AG09319 (cell line): ENCODE data around the gene ASTL.

Source experiments
- DNase-seq: peaks from one replicate; pipeline ENCODE4 v3.0.0-alpha.2; 2010; ENCODE audit warnings: low read depth; ENCODE audit errors: extremely low read depth
- TF ChIP-seq, protein P1 (sequence below): IDR thresholded peaks from 2 replicates; pipeline ENCODE4 v1.5.1; 2011; ENCODE audit warnings: low read depth, mild to moderate bottlenecking, inconsistent platforms, low read length, moderate library complexity

ASTL gene

DNA sequence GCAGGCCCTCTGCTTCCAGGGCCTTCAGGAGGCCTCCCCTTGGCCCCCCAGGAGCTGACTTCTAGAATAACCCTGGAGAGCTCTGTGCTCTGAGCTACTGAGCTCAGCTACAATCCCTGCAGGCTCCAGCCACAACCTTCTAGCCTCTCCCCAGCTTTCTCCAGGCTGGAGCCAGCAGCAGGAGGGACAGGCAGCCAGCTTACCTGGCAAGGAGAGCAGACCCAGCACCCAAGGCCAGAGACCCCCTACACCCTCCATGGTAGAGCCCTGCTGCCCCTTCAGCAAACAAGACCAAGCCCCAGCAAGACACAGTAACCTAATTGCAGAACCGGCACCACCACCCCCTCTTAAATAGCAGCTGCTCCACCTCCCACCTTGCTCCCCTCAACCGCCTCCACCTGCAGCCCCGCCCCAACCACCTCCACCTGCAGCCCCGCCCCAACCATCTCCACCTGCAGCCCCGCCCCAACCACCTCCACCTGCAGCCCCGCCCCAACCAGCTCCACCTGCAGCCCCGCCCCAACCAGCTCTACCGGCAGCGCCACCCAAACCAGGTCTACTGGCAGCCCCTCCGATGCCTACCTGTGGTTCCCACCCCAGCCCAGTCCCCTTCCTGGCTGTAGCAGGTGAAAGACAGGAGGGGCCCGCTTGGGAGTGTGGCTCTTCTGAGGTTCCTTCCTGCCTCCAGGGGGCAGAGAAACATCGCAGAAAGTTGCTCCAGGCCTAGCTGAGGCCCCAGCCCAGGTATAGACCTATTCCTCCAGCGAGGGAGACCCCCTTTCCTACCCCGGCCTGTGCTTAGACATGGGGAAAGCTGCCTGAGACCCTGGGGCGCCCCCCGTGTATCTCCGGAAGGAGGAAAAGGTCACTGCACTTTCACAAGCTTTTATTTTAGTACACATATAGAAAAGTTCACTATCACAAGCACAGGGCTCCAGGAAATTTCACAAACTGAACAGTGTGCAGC, at the start of gene ASTL:
Gene ASTL, minus strand, starts transcription at position 324 of the 967 bp plus-strand sequence. Its CDS starts 66 bp downstream, at position 258.
- DNase-seq, result no peak
- TF ChIP-seq, protein P1, sequence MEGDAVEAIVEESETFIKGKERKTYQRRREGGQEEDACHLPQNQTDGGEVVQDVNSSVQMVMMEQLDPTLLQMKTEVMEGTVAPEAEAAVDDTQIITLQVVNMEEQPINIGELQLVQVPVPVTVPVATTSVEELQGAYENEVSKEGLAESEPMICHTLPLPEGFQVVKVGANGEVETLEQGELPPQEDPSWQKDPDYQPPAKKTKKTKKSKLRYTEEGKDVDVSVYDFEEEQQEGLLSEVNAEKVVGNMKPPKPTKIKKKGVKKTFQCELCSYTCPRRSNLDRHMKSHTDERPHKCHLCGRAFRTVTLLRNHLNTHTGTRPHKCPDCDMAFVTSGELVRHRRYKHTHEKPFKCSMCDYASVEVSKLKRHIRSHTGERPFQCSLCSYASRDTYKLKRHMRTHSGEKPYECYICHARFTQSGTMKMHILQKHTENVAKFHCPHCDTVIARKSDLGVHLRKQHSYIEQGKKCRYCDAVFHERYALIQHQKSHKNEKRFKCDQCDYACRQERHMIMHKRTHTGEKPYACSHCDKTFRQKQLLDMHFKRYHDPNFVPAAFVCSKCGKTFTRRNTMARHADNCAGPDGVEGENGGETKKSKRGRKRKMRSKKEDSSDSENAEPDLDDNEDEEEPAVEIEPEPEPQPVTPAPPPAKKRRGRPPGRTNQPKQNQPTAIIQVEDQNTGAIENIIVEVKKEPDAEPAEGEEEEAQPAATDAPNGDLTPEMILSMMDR, result peak; percentile 55

DNA sequence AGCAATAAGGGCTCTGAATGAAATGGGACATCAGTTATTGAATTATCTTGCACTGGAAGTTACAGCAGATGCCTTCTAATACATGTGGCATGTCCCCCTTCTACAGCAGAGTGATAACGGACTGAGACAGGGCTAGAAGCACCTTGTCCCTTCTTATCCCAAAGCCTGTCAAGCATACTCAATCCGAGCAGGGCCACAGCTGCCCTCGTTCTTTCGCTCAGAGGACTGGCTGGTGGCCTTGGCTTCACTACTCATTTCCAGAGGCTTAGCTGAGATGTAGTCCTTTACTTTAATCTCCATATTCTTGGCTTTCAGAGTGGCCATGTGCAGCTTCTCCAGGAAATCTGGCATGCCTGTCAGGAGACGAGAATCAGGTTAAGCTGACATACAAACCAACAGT, 48.3 kb upstream of the ASTL start:
- no peak for DNase-seq
- TF ChIP-seq, protein P1, result no peak

DNA sequence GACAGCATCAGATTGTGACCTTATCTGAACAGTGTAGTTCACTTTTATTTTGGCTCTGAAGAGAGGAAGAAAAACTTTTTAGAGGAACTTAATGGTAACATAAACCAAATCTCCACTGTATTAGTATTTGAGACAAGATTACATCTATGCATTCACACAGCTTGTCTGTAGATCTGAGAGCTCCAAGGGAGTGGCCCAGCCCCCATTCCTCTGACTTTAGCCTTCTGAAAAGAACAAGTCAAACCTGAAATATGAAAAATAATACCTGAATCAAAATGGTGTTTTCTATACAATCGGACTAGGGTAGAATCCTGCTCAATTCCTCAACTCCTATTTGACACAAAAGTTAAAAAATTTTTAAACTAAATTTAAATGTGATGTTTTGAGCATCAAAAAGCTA, 47.2 kb upstream of the ASTL start:
- no peak for DNase-seq

DNA sequence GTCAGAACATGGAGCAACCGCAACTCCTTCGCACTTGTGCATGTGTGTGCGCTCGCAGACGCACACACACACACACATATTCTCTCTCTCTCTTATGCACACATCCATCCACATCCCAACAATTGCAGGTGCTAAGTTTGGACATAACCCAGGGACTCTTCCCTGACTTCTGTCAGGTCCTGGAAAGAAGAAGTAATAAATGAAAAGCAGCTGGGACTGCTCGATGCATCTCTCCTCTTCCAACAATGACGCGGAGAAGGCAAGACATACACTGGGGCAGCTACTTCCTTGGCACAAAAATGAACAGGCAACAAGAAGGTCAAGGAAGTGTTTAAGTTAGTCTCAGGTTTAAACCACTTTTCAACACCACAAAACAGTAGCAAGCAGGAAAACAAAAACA, 46.7 kb upstream of the ASTL start:
- no peak for DNase-seq
- TF ChIP-seq, protein P1, result no peak

More for the DNA sequence above, 47.2 kb upstream of the ASTL start:
- TF ChIP-seq, protein P1, result no peak

DNA sequence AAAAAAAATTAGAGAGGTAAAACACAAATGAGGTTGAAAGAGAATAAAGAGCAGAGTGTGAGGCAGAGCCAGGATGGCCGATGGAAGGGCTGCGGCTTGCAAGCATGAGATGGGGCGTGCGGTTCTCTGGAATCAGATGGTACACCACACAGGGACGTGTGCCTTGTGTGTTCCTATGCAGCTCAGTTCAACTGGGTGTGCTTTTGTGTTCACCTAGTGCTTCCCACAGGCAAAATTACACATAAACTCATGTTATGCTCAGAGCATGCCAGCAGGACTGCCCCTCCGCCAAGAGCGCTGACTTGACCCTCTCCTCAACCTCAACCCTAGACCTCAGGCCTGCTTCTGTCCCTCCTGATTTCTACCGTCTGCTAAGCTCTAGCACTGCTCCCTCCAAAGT, 45.9 kb upstream of the ASTL start:
- TF ChIP-seq, protein P1, result no peak
- no peak for DNase-seq

DNA sequence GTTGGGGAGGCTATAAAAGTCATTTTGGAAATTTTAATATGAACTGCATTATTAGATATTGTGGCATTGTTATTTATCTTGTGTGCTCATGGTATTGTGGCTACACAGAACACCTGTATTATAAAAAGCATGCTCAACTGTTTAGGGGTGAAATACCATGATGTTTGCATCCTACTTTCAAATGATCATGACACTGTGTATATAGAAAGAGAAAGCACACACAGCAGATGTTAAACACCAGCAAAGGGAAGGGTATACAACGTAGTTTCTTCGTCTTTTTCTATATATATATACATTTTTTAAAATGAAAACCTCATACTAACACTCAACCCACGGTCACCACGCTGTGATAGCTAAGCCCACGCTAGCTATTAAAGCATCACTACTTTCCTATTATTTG, 43.2 kb upstream of the ASTL start:
- TF ChIP-seq, protein P1, result no peak
- no peak for DNase-seq

DNA sequence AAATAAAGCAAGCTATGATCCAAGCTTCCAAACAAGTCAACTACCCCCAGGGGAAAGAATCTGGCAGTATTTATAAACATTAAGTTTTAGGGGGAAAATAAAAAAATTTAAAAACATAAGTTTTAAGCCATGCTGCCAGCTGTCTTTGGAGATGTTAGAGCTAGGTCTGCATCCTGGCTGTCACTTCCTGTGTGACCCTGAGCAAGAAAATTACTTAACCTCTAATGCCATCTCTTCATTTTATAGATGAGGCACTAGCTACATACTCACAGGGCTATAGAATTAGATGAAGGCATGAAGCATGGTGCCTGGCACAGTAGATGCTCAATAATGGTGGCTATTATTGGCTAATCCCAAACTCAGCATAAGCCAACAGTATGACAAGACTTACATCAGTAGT, 42.2 kb upstream of the ASTL start:
- TF ChIP-seq, protein P1, result no peak
- DNase-seq, result no peak
